Activated CD8-positive, alpha-beta memory T cell treated with anti-CD3 and anti-CD28 coated beads, Interleukin-2, amount 50 U/mL, for 48 hours (primary cell): ENCODE measurements around the gene NCAM1.

Experiments used
- DNase-seq: peaks from one replicate; pipeline ENCODE4 v3.0.0-alpha.2; 2020

The NCAM1 gene

GRCh38 chr11:113096648-113097047 lies 135.4 kb downstream of the NCAM1 start:
- no peak for DNase-seq

GRCh38 chr11:113103932-113104690 lies 142.9 kb downstream of the NCAM1 start:
- no peak for DNase-seq

- DNase-seq, result no peak
Measured at GRCh38 chr11:113104691-113105251, 143.6 kb downstream of the NCAM1 start.

GRCh38 chr11:113105592-113105991 lies 144.4 kb downstream of the NCAM1 start:
- no peak for DNase-seq

- no peak for DNase-seq
Measured at GRCh38 chr11:113106507-113106906, 145.3 kb downstream of the NCAM1 start.

GRCh38 chr11:113110046-113110445 lies 148.8 kb downstream of the NCAM1 start:
- DNase-seq, result no peak

- DNase-seq, result no peak
Measured at GRCh38 chr11:113111156-113111555, 149.9 kb downstream of the NCAM1 start.

GRCh38 chr11:113112307-113112706 lies 151.1 kb downstream of the NCAM1 start:
- DNase-seq, result no peak

GRCh38 chr11:113113801-113114704 lies 152.8 kb downstream of the NCAM1 start:
- DNase-seq, result no peak

- no peak for DNase-seq
Measured at GRCh38 chr11:113114705-113115027, 153.4 kb downstream of the NCAM1 start.

- DNase-seq, result no peak
Measured at GRCh38 chr11:113118104-113118503, 156.9 kb downstream of the NCAM1 start.

- DNase-seq, result no peak
Measured at GRCh38 chr11:113119074-113119473, 157.9 kb downstream of the NCAM1 start.

GRCh38 chr11:113119966-113120736 lies 158.9 kb downstream of the NCAM1 start:
- no peak for DNase-seq

GRCh38 chr11:113121746-113122145 lies 160.5 kb downstream of the NCAM1 start:
- no peak for DNase-seq

- no peak for DNase-seq
Measured at GRCh38 chr11:113124006-113124405, 162.8 kb downstream of the NCAM1 start.

- DNase-seq, result no peak
Measured at GRCh38 chr11:113124578-113124977, 163.4 kb downstream of the NCAM1 start.

- DNase-seq, result no peak
Measured at GRCh38 chr11:113129261-113129992, 168.2 kb downstream of the NCAM1 start.

- DNase-seq, result no peak
Measured at GRCh38 chr11:113131036-113131775, 170.0 kb downstream of the NCAM1 start.

- DNase-seq, result no peak
Measured at GRCh38 chr11:113133071-113133470, 171.9 kb downstream of the NCAM1 start.

GRCh38 chr11:113134626-113135025 lies 173.4 kb downstream of the NCAM1 start:
- no peak for DNase-seq

GRCh38 chr11:113137713-113138529 lies 176.7 kb downstream of the NCAM1 start:
- DNase-seq, result no peak
